Smooth muscle cell (in vitro differentiated cells): ENCODE data around the gene CNPPD1. TPM values are rescaled to one million over a fixed set of nuclear protein-coding genes. Genes with fewer than 3 reads are reported as not detected.

Experiments
- DNase-seq: peaks from one replicate; lab custom pipeline; 2025; ENCODE audit not compliant: unreplicated experiment; lab: John Stamatoyannopoulos, UW
- H2AFZ ChIP-seq: fragments of 200-600 bp; sonication (generic); 2 replicates; pipeline ENCODE4 v1.6.0; 2016; ENCODE audit warnings: antibody characterized with exemption, low read depth, mild to moderate bottlenecking
- H3F3A ChIP-seq: fragments of 200-600 bp; sonication (generic); 2 replicates; pipeline ENCODE4 v1.6.0; 2017; ENCODE audit warnings: antibody characterized with exemption, low read depth
- H3K27ac ChIP-seq: fragments of 200-600 bp; sonication (generic); 2 replicates; pipeline ENCODE4 v1.5.1; 2016; ENCODE audit warnings: low read depth, mild to moderate bottlenecking
- H3K27me3 ChIP-seq: fragments of 200-600 bp; sonication (generic); 2 replicates; pipeline ENCODE4 v1.6.1; 2016; ENCODE audit warnings: low read depth, mild to moderate bottlenecking
- H3K36me3 ChIP-seq: fragments of 200-600 bp; sonication (generic); 2 replicates; pipeline ENCODE4 v1.5.1; 2016; ENCODE audit warnings: low read depth
- H3K4me1 ChIP-seq: fragments of 200-600 bp; sonication (generic); 2 replicates; pipeline ENCODE4 v1.5.1; 2016; ENCODE audit warnings: low read depth
- H3K4me2 ChIP-seq: fragments of 200-600 bp; sonication (generic); 2 replicates; pipeline ENCODE4 v1.6.0; 2016; ENCODE audit warnings: mild to moderate bottlenecking
- H3K4me3 ChIP-seq: fragments of 200-600 bp; sonication (generic); 2 replicates; pipeline ENCODE4 v1.5.1; 2016; ENCODE audit warnings: mild to moderate bottlenecking
- H3K79me2 ChIP-seq: fragments of 200-600 bp; sonication (generic); 2 replicates; pipeline ENCODE4 v1.6.0; 2016; ENCODE audit warnings: low read depth, mild to moderate bottlenecking
- H3K9ac ChIP-seq: fragments of 200-600 bp; sonication (generic); 2 replicates; pipeline ENCODE4 v1.6.0; 2016; ENCODE audit warnings: low read depth
- H3K9me3 ChIP-seq: fragments of 200-600 bp; sonication (generic); replicated peaks from 2 replicates; pipeline ENCODE4 v1.5.1; 2016; ENCODE audit warnings: low read depth
- H4K20me1 ChIP-seq: fragments of 200-600 bp; sonication (generic); 2 replicates; pipeline ENCODE4 v1.6.0; 2016; ENCODE audit warnings: low read depth
- CTCF ChIP-seq: fragments of 200-600 bp; sonication (generic); IDR thresholded peaks from 2 replicates; pipeline ENCODE4 v1.5.1; 2017; ENCODE audit warnings: borderline replicate concordance, mild to moderate bottlenecking, antibody characterized with exemption; ENCODE audit not compliant: insufficient read depth, poor library complexity, severe bottlenecking
- WGBS: methylation state at CpG from one replicate; pipeline ENCODE4 v1.1.7; 2016; ENCODE audit warnings: low lambda C conversion rate; 5-methylcytosine and 5-hydroxymethylcytosine counted together
- polyA plus RNA-seq: library from polyadenylated mRNA; unstranded; fragments of >200 nt; fragmentation: Nextera tagmentation; extraction: Ambion mirVana; gene quantifications from 2 replicates; pipeline ENCODE4 v1.2.1, GENCODE V29; 2016
- total RNA-seq: library from RNA; depleted of rRNA; stranded (reverse); fragments of >200 nt; gene quantifications from 2 replicates; pipeline ENCODE4 v1.2.3, GENCODE V29; 2014

Gene CNPPD1
- total and polyA plus RNA-seq, 2 experiments from 2014 or later: 14.8 to 26.0 TPM

- Histone ChIP-seq H3K4me1 (peaks cover 7% of the 10 kb centered on the region), H3F3A (peaks cover 14% of the 10 kb centered on the region), H3K27me3 (no peaks in the 10 kb centered on the region), H3K4me3 (no peak overlapping the region), H2AFZ (no peak overlapping the region), H3K9me3 (no peaks in the 10 kb centered on the region), H3K4me2 (no peak overlapping the region), H3K36me3 (no peaks in the 10 kb centered on the region), H3K9ac (no peak overlapping the region), H3K79me2 (peaks cover 10% of the 10 kb centered on the region), H3K27ac (no peak overlapping the region), H4K20me1 (no peaks in the 10 kb centered on the region)
- DNase-seq: no peak
- WGBS: 98% methylated on average over 27 of the region's 27 CpGs
- no peak for TF ChIP-seq CTCF
Measured at GRCh38 chr2:219215871-219216534, 39.3 kb upstream of the CNPPD1 start.

- 98% methylated on average over 6 of the region's 6 CpGs for WGBS
- no peak for DNase-seq
- TF ChIP-seq CTCF: no peak
Measured at GRCh38 chr2:219214786-219215185, 38.1 kb upstream of the CNPPD1 start.

GRCh38 chr2:219214141-219214540, 37.4 kb upstream of the CNPPD1 start:
- no peak for DNase-seq
- Histone ChIP-seq H3F3A (peaks cover 8% of the 10 kb centered on the region), H3K4me2 (no peak overlapping the region), H3K4me3 (no peak overlapping the region), H4K20me1 (no peaks in the 10 kb centered on the region), H3K9me3 (no peaks in the 10 kb centered on the region), H3K79me2 (peaks cover 10% of the 10 kb centered on the region), H3K27me3 (no peaks in the 10 kb centered on the region), H3K27ac (no peak overlapping the region), H3K9ac (no peak overlapping the region), H2AFZ (no peak overlapping the region), H3K36me3 (no peaks in the 10 kb centered on the region), H3K4me1 (peaks cover 5% of the 10 kb centered on the region)
- WGBS: 99% methylated on average over 15 of the region's 15 CpGs
- TF ChIP-seq CTCF: no peak

More at GRCh38 chr2:219214786-219215185, 38.1 kb upstream of the CNPPD1 start:
- H3F3A ChIP-seq: peaks cover 14% of the 10 kb centered on the region
- no peak overlapping the region for H3K4me3 ChIP-seq
- no peaks in the 10 kb centered on the region for H3K36me3 ChIP-seq
- no peak overlapping the region for H3K27ac ChIP-seq
- H3K9me3 ChIP-seq: no peaks in the 10 kb centered on the region
- no peak overlapping the region for H3K9ac ChIP-seq
- H2AFZ ChIP-seq: no peak overlapping the region
- H3K27me3 ChIP-seq: no peaks in the 10 kb centered on the region
- no peaks in the 10 kb centered on the region for H4K20me1 ChIP-seq
- peaks cover 7% of the 10 kb centered on the region for H3K4me1 ChIP-seq
- H3K4me2 ChIP-seq: no peak overlapping the region
- peaks cover 10% of the 10 kb centered on the region for H3K79me2 ChIP-seq
